K562 (cell line): Measurements from ENCODE around the gene RBL1. TPM values are rescaled to one million over a fixed set of nuclear protein-coding genes. Genes with fewer than 3 reads are reported as not detected.

Experiments used
- ATAC-seq: fragments of 200-7000 bp; cut with Tn5 transposase; 3 replicates; pipeline ENCODE4 v1.9.1; 2020; ENCODE audit warnings: moderate library complexity
- BruUV-seq: library from RNA; stranded (reverse); fragments of 400-500 nt; replicated peaks from 2 replicates; lab custom pipeline; 2021; lab: Mats Ljungman, UMichigan
- CTCF ChIA-PET: fragments of 300-600 bp; formaldehyde crosslinking; extraction: SDS; loops from one replicate; lab custom pipeline; 2021; ENCODE audit warnings: low intra/inter-chr PET ratio; lab: Yijun Ruan, JAX
- POLR2A ChIA-PET: fragments of 300-600, 350-650 bp; sonication (Branson Sonifier 250); formaldehyde crosslinking; extraction: SDS; loops from one replicate; lab custom pipeline; 2021; ENCODE audit warnings: antibody characterized with exemption, inconsistent platforms; lab: Yijun Ruan, JAX
- DNase-seq, 4 experiments: peaks; one replicate each; pipeline versions ENCODE4 v3.0.0 to v3.0.0-alpha.2; 2011 to 2018; ENCODE audit warnings: low spot score in 3 of 4, mixed read lengths in 3 of 4; ENCODE audit errors: extremely low read depth in 1 of 4
- FAIRE-seq: peaks from 2 replicates; lab custom pipeline; 2011; peaks lifted over from hg19 to GRCh38; lab: Jason Lieb, UNC
- H2AFZ ChIP-seq: 2 replicates; pipeline ENCODE4 v1.6.0; 2011; ENCODE audit warnings: low read depth, low read length, control low read depth, inconsistent platforms
- H3K27ac ChIP-seq: fragments of 200-600 bp; 3 replicates; pipeline ENCODE4 v1.8.0; 2011; ENCODE audit warnings: low read depth, mild to moderate bottlenecking, control low read depth, inconsistent platforms, low read length, moderate library complexity, mixed read lengths; ENCODE audit errors: extremely low read depth
- H3K27me3 ChIP-seq, 2 experiments: fragments of 300-600 bp in 1 of 2; 2 replicates in 1 of 2; 3 replicates in 1 of 2; pipeline versions ENCODE4 v1.6.0 to v1.8.0; 2011; ENCODE audit warnings: inconsistent platforms in 2 of 2, low read length in 2 of 2, mild to moderate bottlenecking in 1 of 2, mixed read lengths in 1 of 2, moderate library complexity in 1 of 2; ENCODE audit not compliant: control insufficient read depth in 2 of 2, insufficient read depth in 2 of 2
- H3K36me3 ChIP-seq: fragments of 300-600 bp; 3 replicates; pipeline ENCODE4 v1.8.0; 2011; ENCODE audit warnings: mild to moderate bottlenecking, low read length, inconsistent platforms; ENCODE audit not compliant: control insufficient read depth, insufficient read depth
- H3K4me1 ChIP-seq, 2 experiments: fragments of 200-600 bp in 1 of 2; replicated peaks in 1 of 2; 2 replicates in 1 of 2; 3 replicates in 1 of 2; pipeline versions ENCODE4 v1.5.1 to v1.8.0; 2011; ENCODE audit warnings: inconsistent platforms in 2 of 2, low read length in 2 of 2, mild to moderate bottlenecking in 1 of 2, mixed read lengths in 1 of 2, moderate library complexity in 1 of 2; ENCODE audit not compliant: control insufficient read depth in 2 of 2, insufficient read depth in 2 of 2
- H3K4me2 ChIP-seq: 2 replicates; pipeline ENCODE4 v1.6.1; 2011; ENCODE audit warnings: low read length, control low read depth, inconsistent platforms, mixed read lengths; ENCODE audit not compliant: insufficient read depth
- H3K4me3 ChIP-seq: fragments of 200-600 bp; sonication (generic), shearing (Covaris generic); 2 replicates; pipeline ENCODE4 v1.5.1; 2016; ENCODE audit warnings: control low read depth, inconsistent platforms
- H3K79me2 ChIP-seq: fragments of 200-600 bp; 3 replicates; pipeline ENCODE4 v1.8.0; 2011; ENCODE audit warnings: low read length, inconsistent platforms; ENCODE audit not compliant: control insufficient read depth, insufficient read depth
- H3K9ac ChIP-seq, 2 experiments: 2 replicates each; pipeline versions ENCODE4 v1.6.0 to v1.6.1; 2011; ENCODE audit warnings: low read depth in 2 of 2, low read length in 2 of 2, control low read depth in 1 of 2, inconsistent platforms in 1 of 2, mild to moderate bottlenecking in 1 of 2, mixed read lengths in 1 of 2; ENCODE audit not compliant: insufficient read depth in 1 of 2
- H3K9me1 ChIP-seq: one replicate; pipeline ENCODE4 v1.6.0; 2011; ENCODE audit warnings: inconsistent platforms, mild to moderate bottlenecking, low read length, moderate library complexity; ENCODE audit not compliant: control insufficient read depth, insufficient read depth
- H3K9me3 ChIP-seq: replicated peaks from 2 replicates; pipeline ENCODE4 v1.5.1; 2011; ENCODE audit warnings: low read depth, low read length, inconsistent platforms; ENCODE audit not compliant: control insufficient read depth, insufficient read depth
- H4K20me1 ChIP-seq: replicated peaks from 2 replicates; pipeline ENCODE4 v1.6.1; 2011; ENCODE audit warnings: low read length, inconsistent platforms, mixed read lengths; ENCODE audit not compliant: control insufficient read depth, insufficient read depth
- DNMT1 ChIP-seq: fragments of 450-650 bp; IDR thresholded peaks from 2 replicates; pipeline ENCODE4 v1.6.1; 2016; ENCODE audit warnings: antibody characterized with exemption, mild to moderate bottlenecking
- NEUROD1 ChIP-seq: fragments of 150-350 bp; IDR thresholded peaks from 2 replicates; pipeline ENCODE4 v1.6.1; 2014; ENCODE audit warnings: borderline replicate concordance, low read length, low read depth; ENCODE audit not compliant: partially characterized antibody
- PHTF2 ChIP-seq: fragments of 250-450 bp; sonication (Bioruptor Pico); IDR thresholded peaks from 2 replicates; pipeline ENCODE4 v1.5.0; 2021; ENCODE audit warnings: mild to moderate bottlenecking
- POU5F1 ChIP-seq: fragments of 150-350 bp; IDR thresholded peaks from 2 replicates; pipeline ENCODE4 v1.6.1; 2014; ENCODE audit warnings: borderline replicate concordance, low read length, low read depth, mild to moderate bottlenecking; ENCODE audit not compliant: partially characterized antibody
- SETDB1 ChIP-seq: IDR thresholded peaks from one replicate; pipeline ENCODE4 v1.6.1; 2012; ENCODE audit warnings: low read length, control low read depth, inconsistent platforms
- YY1 ChIP-seq, 3 experiments: IDR thresholded peaks; 2 replicates each; pipeline ENCODE4 v1.6.1; 2011; ENCODE audit warnings: low read length in 2 of 3, mild to moderate bottlenecking in 2 of 3, moderate library complexity in 2 of 3, borderline replicate concordance in 1 of 3, control low read depth in 1 of 3, low read depth in 1 of 3; ENCODE audit not compliant: insufficient read depth in 3 of 3, insufficient replicate concordance in 2 of 3, control insufficient read depth in 1 of 3, insufficient read length in 1 of 3; ENCODE audit errors: extremely low read depth in 1 of 3
- ZNF174 ChIP-seq: fragments of 250-450 bp; sonication (Bioruptor Pico); IDR thresholded peaks from 2 replicates; pipeline ENCODE4 v1.4.0; 2020; ENCODE audit warnings: mild to moderate bottlenecking
- ZNF224 ChIP-seq: sonication (generic); formaldehyde crosslinking; IDR thresholded peaks from 2 replicates; pipeline ENCODE4 v1.8.0; 2022; ENCODE audit warnings: mild to moderate bottlenecking, missing genetic modification reagents
- ZNF384 ChIP-seq: IDR thresholded peaks from 2 replicates; pipeline ENCODE4 v1.6.1; 2012; ENCODE audit warnings: low read depth, low read length, improper control_type of control experiment
- ZZZ3 ChIP-seq: fragments of 450-650 bp; IDR thresholded peaks from 2 replicates; pipeline ENCODE4 v1.6.1; 2016; ENCODE audit warnings: antibody characterized with exemption, mild to moderate bottlenecking, moderate library complexity
- WGBS: fragments of 100-300 bp; shearing (Covaris generic); methylation state at CpG from one replicate; pipeline ENCODE4 v1.1.6; 2016; ENCODE audit warnings: low coverage, mixed read lengths; ENCODE audit not compliant: insufficient coverage; ENCODE audit errors: missing lambda C conversion rate; 5-methylcytosine and 5-hydroxymethylcytosine counted together
- in situ Hi-C: fragments of 300-500 bp; cut with MboI; formaldehyde crosslinking; loops from 4 replicates; pipeline ENCODE4 v1.15.0; 2018; ENCODE audit warnings: inconsistent platforms, mixed read lengths
- intact Hi-C: fragments of 100-400 bp; cut with micrococcal nuclease; formaldehyde crosslinking; loops from 2 replicates; pipeline ENCODE4 v1.14.2; 2022
- polyA plus RNA-seq, 8 experiments: library from polyadenylated mRNA; depleted of rRNA in 4 of 8; stranded (reverse) in 5 of 8; unstranded in 3 of 8; fragments of >200 nt; fragmentation: Nextera tagmentation in 2 of 8; fragmentation: Illumina TruSeq in 1 of 8; extraction: Ambion mirVana in 2 of 8; extraction: Trizol in 1 of 8; gene quantifications; 2 replicates each; pipeline versions ENCODE4 v1.2.1 to v1.2.3, GENCODE V29; 2011 to 2014; ENCODE audit warnings: inconsistent platforms in 1 of 8, missing spikeins in 1 of 8
- total RNA-seq, 7 experiments: library from RNA; depleted of rRNA in 6 of 7; stranded (reverse); fragments of >200 nt in 6 of 7; fragmentation: Illumina TruSeq in 2 of 7; extraction: Trizol in 2 of 7; gene quantifications; 2 replicates each; pipeline versions ENCODE4 v1.2.1 to v1.2.3, GENCODE V29; 2011 to 2021; ENCODE audit warnings: low replicate concordance in 1 of 7
- TF ChIP-seq, protein P1 (sequence below), 2 experiments: fragments of 450-650 bp; conservative IDR thresholded peaks; 2 replicates each; pipeline ENCODE4 v1.6.1; 2017; ENCODE audit warnings: mild to moderate bottlenecking in 2 of 2, moderate library complexity in 2 of 2
- TF ChIP-seq, protein P2 (sequence below): fragments of 250-450 bp; sonication (Bioruptor Pico); IDR thresholded peaks from 2 replicates; pipeline ENCODE4 v1.8.0; 2021; ENCODE audit warnings: moderate library complexity, mild to moderate bottlenecking, inconsistent platforms
- TF ChIP-seq, protein P3 (sequence below): sonication (generic); formaldehyde crosslinking; IDR thresholded peaks from 2 replicates; pipeline ENCODE4 v1.8.0; 2022; ENCODE audit warnings: mild to moderate bottlenecking, missing genetic modification reagents

RBL1 gene
- total and polyA plus RNA-seq, 9 of the 15 experiments (the other 6 are each of a cell fraction or from before 2014, with no cell fraction given), result 4.0 to 25.9 (median 15.6) TPM

DNA sequence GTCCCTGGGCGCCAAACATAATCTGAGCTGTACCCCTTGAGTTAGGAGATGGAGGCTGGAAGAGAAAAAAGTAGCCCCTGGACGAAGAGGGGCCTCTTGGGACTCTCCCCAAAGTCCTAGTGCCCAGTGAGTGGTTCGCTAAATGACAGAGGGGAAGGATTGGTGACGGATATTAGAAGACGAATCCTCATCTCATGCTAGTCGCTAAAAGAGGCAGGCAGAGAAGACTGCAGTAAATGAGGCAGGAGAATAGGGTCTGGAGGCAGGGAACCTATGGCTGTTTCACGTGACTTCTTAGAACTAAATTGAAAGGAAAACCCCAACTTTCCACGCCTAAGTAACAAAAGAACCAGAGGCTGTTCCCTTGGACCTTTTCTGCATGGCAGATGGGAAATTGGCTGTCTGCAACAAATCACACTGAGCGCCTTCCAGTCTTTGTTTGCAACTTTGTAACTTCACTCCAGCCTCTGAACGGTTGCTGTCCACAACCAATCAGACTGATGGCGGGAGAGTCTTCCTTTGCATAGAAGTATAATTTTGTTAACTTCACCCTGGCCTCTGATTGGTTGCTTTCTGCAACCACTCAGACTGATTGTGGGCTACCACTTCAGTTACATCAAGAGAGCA is 731 bp upstream of the RBL1 start:
- H3K4me1 ChIP-seq, result peaks cover 24 to 25% of the 10 kb centered on the region in 2 experiments
- ChIA-PET POLR2A (interaction anchor here (1.0 to 2.2 kb wide), 9 partner anchors 10 to 95 kb away, joined by 3 to 16 read pairs (median 3); partner anchors contain the start of genes MROH8 and RPN2), CTCF (no interaction called here)
- DNase-seq (peak in 2 of 4 experiments; percentile 30 to 61), FAIRE-seq (peak; percentile 75), ATAC-seq (peak; percentile 13; the same call in 2 of the 3 replicates)
- in situ Hi-C loops, result no loop called here
- H3K4me2 ChIP-seq, result peak overlapping the region; percentile 94
- no peaks in the 10 kb centered on the region for H3K27me3 ChIP-seq
- peak overlapping the region; percentile 99 for H3K27ac ChIP-seq
- TSS peak; percentile 95 for BruUV-seq
- H2AFZ ChIP-seq, result peak overlapping the region; percentile 99
- H3K9ac ChIP-seq, result peak overlapping the region; percentile 85 to 99
- 12% methylated on average over 11 of the region's 11 CpGs for WGBS
- peaks cover 27% of the 10 kb centered on the region for H3K36me3 ChIP-seq
- H4K20me1 ChIP-seq, result no peaks in the 10 kb centered on the region
- H3K9me3 ChIP-seq, result no peaks in the 10 kb centered on the region
- no peaks in the 10 kb centered on the region for H3K9me1 ChIP-seq
- intact Hi-C loops, result loop anchor here (1.0 kb wide), 1 partner anchor 58 kb away; no protein-coding TSS in a partner anchor
- H3K4me3 ChIP-seq, result peak overlapping the region; percentile 50
- peaks cover 42% of the 10 kb centered on the region for H3K79me2 ChIP-seq
- no peak for TF ChIP-seq PHTF2 (CRISPR knock-in tag)
- no peak for TF ChIP-seq POU5F1
- no peak for TF ChIP-seq DNMT1
- TF ChIP-seq ZNF174 (CRISPR knock-in tag), result no peak
- TF ChIP-seq, protein P1, sequence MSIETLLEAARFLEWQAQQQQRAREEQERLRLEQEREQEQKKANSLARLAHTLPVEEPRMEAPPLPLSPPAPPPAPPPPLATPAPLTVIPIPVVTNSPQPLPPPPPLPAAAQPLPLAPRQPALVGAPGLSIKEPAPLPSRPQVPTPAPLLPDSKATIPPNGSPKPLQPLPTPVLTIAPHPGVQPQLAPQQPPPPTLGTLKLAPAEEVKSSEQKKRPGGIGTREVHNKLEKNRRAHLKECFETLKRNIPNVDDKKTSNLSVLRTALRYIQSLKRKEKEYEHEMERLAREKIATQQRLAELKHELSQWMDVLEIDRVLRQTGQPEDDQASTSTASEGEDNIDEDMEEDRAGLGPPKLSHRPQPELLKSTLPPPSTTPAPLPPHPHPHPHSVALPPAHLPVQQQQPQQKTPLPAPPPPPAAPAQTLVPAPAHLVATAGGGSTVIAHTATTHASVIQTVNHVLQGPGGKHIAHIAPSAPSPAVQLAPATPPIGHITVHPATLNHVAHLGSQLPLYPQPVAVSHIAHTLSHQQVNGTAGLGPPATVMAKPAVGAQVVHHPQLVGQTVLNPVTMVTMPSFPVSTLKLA (conservative IDR thresholded peaks at IDR 0.05), result 0 out of 4 replicates have a peak, but pooled peaks of 1 of the 2 experiments have one; percentile 1
- TF ChIP-seq SETDB1, result no peak
- TF ChIP-seq, protein P2, sequence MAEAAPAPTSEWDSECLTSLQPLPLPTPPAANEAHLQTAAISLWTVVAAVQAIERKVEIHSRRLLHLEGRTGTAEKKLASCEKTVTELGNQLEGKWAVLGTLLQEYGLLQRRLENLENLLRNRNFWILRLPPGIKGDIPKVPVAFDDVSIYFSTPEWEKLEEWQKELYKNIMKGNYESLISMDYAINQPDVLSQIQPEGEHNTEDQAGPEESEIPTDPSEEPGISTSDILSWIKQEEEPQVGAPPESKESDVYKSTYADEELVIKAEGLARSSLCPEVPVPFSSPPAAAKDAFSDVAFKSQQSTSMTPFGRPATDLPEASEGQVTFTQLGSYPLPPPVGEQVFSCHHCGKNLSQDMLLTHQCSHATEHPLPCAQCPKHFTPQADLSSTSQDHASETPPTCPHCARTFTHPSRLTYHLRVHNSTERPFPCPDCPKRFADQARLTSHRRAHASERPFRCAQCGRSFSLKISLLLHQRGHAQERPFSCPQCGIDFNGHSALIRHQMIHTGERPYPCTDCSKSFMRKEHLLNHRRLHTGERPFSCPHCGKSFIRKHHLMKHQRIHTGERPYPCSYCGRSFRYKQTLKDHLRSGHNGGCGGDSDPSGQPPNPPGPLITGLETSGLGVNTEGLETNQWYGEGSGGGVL (CRISPR knock-in tag), result no peak
- TF ChIP-seq NEUROD1, result no peak
- TF ChIP-seq YY1 (IDR thresholded peaks at IDR 0.05; ENCODE audit: borderline replicate concordance in 1 of 3, control insufficient read depth in 1 of 3, extremely low read depth in 1 of 3, insufficient read depth in 3 of 3, insufficient read length in 1 of 3, insufficient replicate concordance in 2 of 3, low read depth in 1 of 3, low read length in 2 of 3), result no peak
- TF ChIP-seq, protein P3, sequence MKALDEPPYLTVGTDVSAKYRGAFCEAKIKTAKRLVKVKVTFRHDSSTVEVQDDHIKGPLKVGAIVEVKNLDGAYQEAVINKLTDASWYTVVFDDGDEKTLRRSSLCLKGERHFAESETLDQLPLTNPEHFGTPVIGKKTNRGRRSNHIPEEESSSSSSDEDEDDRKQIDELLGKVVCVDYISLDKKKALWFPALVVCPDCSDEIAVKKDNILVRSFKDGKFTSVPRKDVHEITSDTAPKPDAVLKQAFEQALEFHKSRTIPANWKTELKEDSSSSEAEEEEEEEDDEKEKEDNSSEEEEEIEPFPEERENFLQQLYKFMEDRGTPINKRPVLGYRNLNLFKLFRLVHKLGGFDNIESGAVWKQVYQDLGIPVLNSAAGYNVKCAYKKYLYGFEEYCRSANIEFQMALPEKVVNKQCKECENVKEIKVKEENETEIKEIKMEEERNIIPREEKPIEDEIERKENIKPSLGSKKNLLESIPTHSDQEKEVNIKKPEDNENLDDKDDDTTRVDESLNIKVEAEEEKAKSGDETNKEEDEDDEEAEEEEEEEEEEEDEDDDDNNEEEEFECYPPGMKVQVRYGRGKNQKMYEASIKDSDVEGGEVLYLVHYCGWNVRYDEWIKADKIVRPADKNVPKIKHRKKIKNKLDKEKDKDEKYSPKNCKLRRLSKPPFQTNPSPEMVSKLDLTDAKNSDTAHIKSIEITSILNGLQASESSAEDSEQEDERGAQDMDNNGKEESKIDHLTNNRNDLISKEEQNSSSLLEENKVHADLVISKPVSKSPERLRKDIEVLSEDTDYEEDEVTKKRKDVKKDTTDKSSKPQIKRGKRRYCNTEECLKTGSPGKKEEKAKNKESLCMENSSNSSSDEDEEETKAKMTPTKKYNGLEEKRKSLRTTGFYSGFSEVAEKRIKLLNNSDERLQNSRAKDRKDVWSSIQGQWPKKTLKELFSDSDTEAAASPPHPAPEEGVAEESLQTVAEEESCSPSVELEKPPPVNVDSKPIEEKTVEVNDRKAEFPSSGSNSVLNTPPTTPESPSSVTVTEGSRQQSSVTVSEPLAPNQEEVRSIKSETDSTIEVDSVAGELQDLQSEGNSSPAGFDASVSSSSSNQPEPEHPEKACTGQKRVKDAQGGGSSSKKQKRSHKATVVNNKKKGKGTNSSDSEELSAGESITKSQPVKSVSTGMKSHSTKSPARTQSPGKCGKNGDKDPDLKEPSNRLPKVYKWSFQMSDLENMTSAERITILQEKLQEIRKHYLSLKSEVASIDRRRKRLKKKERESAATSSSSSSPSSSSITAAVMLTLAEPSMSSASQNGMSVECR (CRISPR knock-in tag), result no peak
- no peak for TF ChIP-seq ZNF224
- TF ChIP-seq ZZZ3, result no peak
- no peak for TF ChIP-seq ZNF384
